ENCODE measurements around the gene ATP5MG. TPM values are rescaled to one million over a fixed set of nuclear protein-coding genes. Genes with fewer than 3 reads are reported as not detected.

ATP5MG gene
- total RNA-seq, 1 donor from 2014 or later, result 140 TPM

- intact Hi-C loops (cut with DNase I), result no loop called here
- peaks cover 74% of the 10 kb centered on the region for H3K36me3 ChIP-seq
- ATAC-seq, result no peak
- peaks cover 1% of the 10 kb centered on the region for H3K4me1 ChIP-seq
- no peak for TF ChIP-seq CTCF (IDR thresholded peaks at IDR 0.05)
- no peaks in the 10 kb centered on the region for H3K27me3 ChIP-seq
- no peaks in the 10 kb centered on the region for H3K9me3 ChIP-seq
- H3K4me3 ChIP-seq, result no peak overlapping the region
- H3K27ac ChIP-seq, result no peak overlapping the region
- DNase-seq, result no peak
These were observed 35.1 kb upstream of the ATP5MG start for GRCh38 chr11:118366287-118366686.

- Histone ChIP-seq H3K36me3 (peaks cover 99% of the 10 kb centered on the region), H3K27me3 (no peaks in the 10 kb centered on the region), H3K4me3 (no peak overlapping the region), H3K27ac (no peak overlapping the region), H3K9me3 (no peaks in the 10 kb centered on the region), H3K4me1 (no peaks in the 10 kb centered on the region)
- DNase-seq (no peak), ATAC-seq (no peak)
- TF ChIP-seq CTCF (IDR thresholded peaks at IDR 0.05), result no peak
- intact Hi-C loops (cut with DNase I), result no loop called here
These were observed 30.6 kb upstream of the ATP5MG start for GRCh38 chr11:118370774-118371173.

GRCh38 chr11:118373263-118373662, 28.1 kb upstream of the ATP5MG start:
- no peak for DNase-seq
- intact Hi-C loops (cut with DNase I), result no loop called here
- H3K4me3 ChIP-seq, result no peak overlapping the region
- no peak for ATAC-seq
- no peaks in the 10 kb centered on the region for H3K9me3 ChIP-seq
- no peak for TF ChIP-seq CTCF (IDR thresholded peaks at IDR 0.05)
- peaks cover 98% of the 10 kb centered on the region for H3K36me3 ChIP-seq
- no peaks in the 10 kb centered on the region for H3K27me3 ChIP-seq
- H3K27ac ChIP-seq, result no peak overlapping the region
- H3K4me1 ChIP-seq, result no peaks in the 10 kb centered on the region

- no peaks in the 10 kb centered on the region for H3K27me3 ChIP-seq
- DNase-seq, result no peak
- intact Hi-C loops (cut with DNase I), result no loop called here
- peaks cover 98% of the 10 kb centered on the region for H3K36me3 ChIP-seq
- no peak for ATAC-seq
- no peak overlapping the region for H3K27ac ChIP-seq
- H3K4me1 ChIP-seq, result no peaks in the 10 kb centered on the region
- TF ChIP-seq CTCF (IDR thresholded peaks at IDR 0.05), result no peak
- H3K4me3 ChIP-seq, result no peak overlapping the region
- H3K9me3 ChIP-seq, result no peaks in the 10 kb centered on the region
These were observed 27.5 kb upstream of the ATP5MG start for GRCh38 chr11:118373871-118374270.

GRCh38 chr11:118374729-118375128, 26.7 kb upstream of the ATP5MG start:
- peaks cover 98% of the 10 kb centered on the region for H3K36me3 ChIP-seq
- no peak for TF ChIP-seq CTCF (IDR thresholded peaks at IDR 0.05)
- H3K9me3 ChIP-seq, result no peaks in the 10 kb centered on the region
- H3K27ac ChIP-seq, result no peak overlapping the region
- ATAC-seq, result no peak
- H3K4me1 ChIP-seq, result no peaks in the 10 kb centered on the region
- intact Hi-C loops (cut with DNase I), result no loop called here
- no peaks in the 10 kb centered on the region for H3K27me3 ChIP-seq
- DNase-seq, result no peak
- H3K4me3 ChIP-seq, result no peak overlapping the region

GRCh38 chr11:118375978-118376377, 25.4 kb upstream of the ATP5MG start:
- H3K4me3 ChIP-seq, result no peak overlapping the region
- no peaks in the 10 kb centered on the region for H3K9me3 ChIP-seq
- intact Hi-C loops (cut with DNase I), result no loop called here
- TF ChIP-seq CTCF (IDR thresholded peaks at IDR 0.05), result no peak
- DNase-seq (no peak), ATAC-seq (no peak)
- H3K27ac ChIP-seq, result no peak overlapping the region
- peaks cover 95% of the 10 kb centered on the region for H3K36me3 ChIP-seq
- no peaks in the 10 kb centered on the region for H3K27me3 ChIP-seq
- no peaks in the 10 kb centered on the region for H3K4me1 ChIP-seq

Data from upper lobe of right lung (tissue), 1 donor.